Renal cortex interstitium (tissue), 11 donors: ENCODE data around the gene SSC5D. TPM values are rescaled to one million over a fixed set of nuclear protein-coding genes. Genes with fewer than 3 reads are reported as not detected.

Source experiments
- DNase-seq, 11 donors: peaks; one replicate each; pipeline ENCODE4 v3.0.0-alpha.2; 2013; ENCODE audit warnings: low read depth in 9 of 11, low spot score in 4 of 11; ENCODE audit errors: extremely low read depth in 1 of 11
- polyA plus RNA-seq, 3 donors: library from polyadenylated mRNA; unstranded; fragments of 120-200 nt; gene quantifications; one replicate each; pipeline ENCODE4 v1.2.1, GENCODE V29; 2013; ENCODE audit not compliant: insufficient read length in 3 of 3

SSC5D gene
- polyA plus RNA-seq, 3 donors: 1.5 to 2.5 (median 1.6) TPM

- DNase-seq: no peak
Observed at GRCh38 chr19:55483706-55484592, 4.3 kb upstream of the SSC5D start.

GRCh38 chr19:55484593-55485438, 3.4 kb upstream of the SSC5D start, which contains the start of gene NAT14:
Gene NAT14, plus strand, starts transcription at chr19:55485188. Its CDS starts 521 bp downstream, at chr19:55485709.
- DNase-seq: peak in 2 of 11 donors; percentile 68 to 75

- DNase-seq: no peak
Observed at GRCh38 chr19:55485439-55486011, 2.7 kb upstream of the SSC5D start.

- DNase-seq: no peak
Observed at GRCh38 chr19:55486043-55486970, 1.9 kb upstream of the SSC5D start.

- no peak for DNase-seq
Observed at GRCh38 chr19:55486971-55487923, 989 bp upstream of the SSC5D start.

GRCh38 chr19:55488986-55489710, 912 bp downstream of the SSC5D start:
- DNase-seq: no peak

- no peak for DNase-seq
Observed at GRCh38 chr19:55489711-55490477, 1.7 kb downstream of the SSC5D start.

GRCh38 chr19:55490478-55491432, 2.5 kb downstream of the SSC5D start:
- no peak for DNase-seq

GRCh38 chr19:55491546-55492360, 3.5 kb downstream of the SSC5D start:
- DNase-seq: no peak

GRCh38 chr19:55492362-55492944, 4.2 kb downstream of the SSC5D start:
- no peak for DNase-seq

- no peak for DNase-seq
Observed at GRCh38 chr19:55493052-55493644, 4.9 kb downstream of the SSC5D start.

GRCh38 chr19:55493645-55494171, 5.5 kb downstream of the SSC5D start:
- no peak for DNase-seq

- no peak for DNase-seq
Observed at GRCh38 chr19:55494172-55494761, 6.0 kb downstream of the SSC5D start.
